NB4 (cell line): Measurements from ENCODE around the gene SPDYE5.
"Not testable (repeated sequence)": the region's sequence is repeated elsewhere in the genome, so short reads cannot be mapped to it uniquely, and the experiment has no call there.

Source experiments
- CTCF ChIP-seq: IDR thresholded peaks from one replicate; pipeline ENCODE4 v1.5.1; 2012; ENCODE audit warnings: low read depth, low read length
- MAX ChIP-seq: IDR thresholded peaks from 2 replicates; pipeline ENCODE4 v1.6.1; 2011; ENCODE audit warnings: low read depth, low read length
- MYC ChIP-seq: IDR thresholded peaks from 2 replicates; pipeline ENCODE4 v1.6.1; 2011; ENCODE audit warnings: low read depth, low read length
- POLR2A ChIP-seq: IDR thresholded peaks from 2 replicates; pipeline ENCODE4 v1.6.1; 2011; ENCODE audit warnings: mild to moderate bottlenecking; ENCODE audit not compliant: insufficient read length; ENCODE audit errors: extremely low read depth

- TF ChIP-seq CTCF, MYC, POLR2A, MAX: not testable (repeated sequence)
Observed at GRCh38 chr7:75458034-75458433, 34.1 kb upstream of the SPDYE5 start.
